ENCODE measurements around the gene TYW3. TPM values are rescaled to one million over a fixed set of nuclear protein-coding genes. Genes with fewer than 3 reads are reported as not detected.

The TYW3 gene
- total and polyA plus RNA-seq, 2 of the 13 experiments (the other 11 are each of a cell fraction or from before 2014, with no cell fraction given), result 17.6 to 45.8 TPM

- TF ChIP-seq, protein P1, sequence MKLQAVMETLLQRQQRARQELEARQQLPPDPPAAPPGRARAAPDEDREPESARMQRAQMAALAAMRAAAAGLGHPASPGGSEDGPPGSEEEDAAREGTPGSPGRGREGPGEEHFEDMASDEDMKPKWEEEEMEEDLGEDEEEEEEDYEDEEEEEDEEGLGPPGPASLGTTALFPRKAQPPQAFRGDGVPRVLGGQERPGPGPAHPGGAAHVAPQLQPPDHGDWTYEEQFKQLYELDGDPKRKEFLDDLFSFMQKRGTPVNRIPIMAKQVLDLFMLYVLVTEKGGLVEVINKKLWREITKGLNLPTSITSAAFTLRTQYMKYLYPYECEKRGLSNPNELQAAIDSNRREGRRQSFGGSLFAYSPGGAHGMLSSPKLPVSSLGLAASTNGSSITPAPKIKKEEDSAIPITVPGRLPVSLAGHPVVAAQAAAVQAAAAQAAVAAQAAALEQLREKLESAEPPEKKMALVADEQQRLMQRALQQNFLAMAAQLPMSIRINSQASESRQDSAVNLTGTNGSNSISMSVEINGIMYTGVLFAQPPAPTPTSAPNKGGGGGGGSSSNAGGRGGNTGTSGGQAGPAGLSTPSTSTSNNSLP (IDR thresholded peaks at IDR 0.05; ENCODE audit: low read depth, low read length), result peak; percentile 65; the same call in 1 of the 2 replicates
- no peak for TF ChIP-seq ZNF878 (CRISPR knock-in tag; IDR thresholded peaks at IDR 0.05)
- TF ChIP-seq, protein P2, sequence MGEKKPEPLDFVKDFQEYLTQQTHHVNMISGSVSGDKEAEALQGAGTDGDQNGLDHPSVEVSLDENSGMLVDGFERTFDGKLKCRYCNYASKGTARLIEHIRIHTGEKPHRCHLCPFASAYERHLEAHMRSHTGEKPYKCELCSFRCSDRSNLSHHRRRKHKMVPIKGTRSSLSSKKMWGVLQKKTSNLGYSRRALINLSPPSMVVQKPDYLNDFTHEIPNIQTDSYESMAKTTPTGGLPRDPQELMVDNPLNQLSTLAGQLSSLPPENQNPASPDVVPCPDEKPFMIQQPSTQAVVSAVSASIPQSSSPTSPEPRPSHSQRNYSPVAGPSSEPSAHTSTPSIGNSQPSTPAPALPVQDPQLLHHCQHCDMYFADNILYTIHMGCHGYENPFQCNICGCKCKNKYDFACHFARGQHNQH (CRISPR knock-in tag; IDR thresholded peaks at IDR 0.05), result 0 out of 2 replicates have a peak, but pooled peaks have one; percentile 52
These were observed 3.0 kb upstream of the TYW3 start (continued) for GRCh38 chr1:74729741-74730478.

DNA sequence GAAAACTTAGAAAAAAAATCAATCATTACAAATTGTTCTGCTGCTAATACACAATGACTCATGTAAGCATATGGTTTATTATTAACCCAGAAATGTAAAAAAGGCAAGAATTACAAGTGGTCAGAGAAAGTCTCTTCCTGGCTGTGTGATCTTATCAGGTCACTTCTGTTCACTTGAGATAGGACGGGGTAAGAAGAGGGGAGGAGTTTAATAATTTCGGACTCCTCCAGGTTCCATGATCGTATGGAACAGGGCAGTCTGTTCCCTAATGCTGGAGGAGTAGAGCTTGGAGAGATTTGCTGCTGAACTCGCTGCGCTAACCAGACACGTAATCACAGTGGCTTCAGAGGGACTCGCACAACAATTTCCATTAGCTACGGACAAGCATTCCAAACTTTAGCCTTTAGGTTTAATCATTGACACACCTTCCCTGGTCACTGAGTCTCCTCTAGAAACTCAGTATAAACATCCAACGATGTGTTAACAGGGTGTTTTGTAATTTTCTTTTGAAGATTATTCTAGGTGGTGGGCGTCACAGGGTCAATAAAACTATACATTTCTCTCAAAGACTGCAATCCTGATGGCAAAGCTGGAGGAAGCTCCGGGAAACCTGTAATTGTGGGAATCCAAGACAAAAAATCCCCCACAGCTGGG lies 1.4 kb upstream of the TYW3 start:
- H3K36me3 ChIP-seq (replicated peaks in 1 of 2; ENCODE audit: control insufficient read depth in 1 of 2, insufficient read depth in 2 of 2, low read length in 2 of 2), result peaks cover 4 to 13% of the 10 kb centered on the region in 2 experiments; a peak in 4 of 5 replicates
- H4K20me1 ChIP-seq (ENCODE audit: insufficient read depth, low read length), result no peaks in the 10 kb centered on the region; the same call in 1 of the 2 replicates
- DNase-seq (ENCODE audit: low spot score) (peak; percentile 92), FAIRE-seq (peak; percentile 71), ATAC-seq (peak; percentile 76)
- H3K27me3 ChIP-seq (ENCODE audit: control insufficient read depth in 1 of 2, insufficient read depth in 2 of 2, low read length in 2 of 2), result no peaks in the 10 kb centered on the region; a peak in 1 of 5 replicates
- ChIA-PET CTCF (ENCODE audit: low intra/inter-chr PET ratio, low total read pairs) (no interaction called here), POLR2A (interaction anchor here (0.7 to 2.6 kb wide), 9 partner anchors 9 to 29 kb away, joined by 3 to 11 read pairs (median 4); no protein-coding TSS in a partner anchor)
- H3K4me3 ChIP-seq (replicated peaks in 1 of 3; ENCODE audit: insufficient read depth in 1 of 3, low read depth in 2 of 3, low read length in 3 of 3), result peak overlapping the region; percentile 88 to 97 (median 92)
- in situ Hi-C loops (cut with HindIII; ENCODE audit: extremely low pct_ligation_motif_present, low pct_unique_long_range_greater_than_20kb) (no loop called here), intact Hi-C loops (cut with micrococcal nuclease; ENCODE audit: unreplicated experiment) (loop anchor here (5.0 kb wide), 1 partner anchor 534 kb away; the partner anchor contains the start of genes FPGT and LRRIQ3)
- peak overlapping the region; percentile 98 for H3K27ac ChIP-seq (ENCODE audit: extremely low read length, insufficient read depth, low read length)
- H3K79me2 ChIP-seq (ENCODE audit: insufficient read depth, low read length), result peaks cover 68% of the 10 kb centered on the region
- H3K4me2 ChIP-seq (ENCODE audit: low read depth, low read length), result peak overlapping the region; percentile 80
- H3K9ac ChIP-seq (ENCODE audit: insufficient read depth, low read depth, low read length), result peak overlapping the region; percentile 96
- peaks cover 7% of the 10 kb centered on the region for H3K9me3 ChIP-seq (ENCODE audit: low read length)
- no TSS peak for BruUV-seq (replicated peaks)
- WGBS (ENCODE audit: low lambda C conversion rate), result 3% methylated on average over 6 of the region's 11 CpGs
- H2AFZ ChIP-seq (ENCODE audit: low read length), result peak overlapping the region; percentile 68
- peaks cover 47% of the 10 kb centered on the region for H3K4me1 ChIP-seq (ENCODE audit: insufficient read depth, low read length)
- no peak for TF ChIP-seq ATF5 (CRISPR knock-in tag; IDR thresholded peaks at IDR 0.05; ENCODE audit: low read depth)
- TF ChIP-seq TCF7 (IDR thresholded peaks at IDR 0.05; ENCODE audit: low read depth), result 0 out of 2 replicates have a peak, but pooled peaks have one; percentile 10
- peak; percentile 52; the same call in 1 of the 2 replicates for TF ChIP-seq ATF3 (CRISPR knock-in tag; IDR thresholded peaks at IDR 0.05)
- TF ChIP-seq, protein P3, sequence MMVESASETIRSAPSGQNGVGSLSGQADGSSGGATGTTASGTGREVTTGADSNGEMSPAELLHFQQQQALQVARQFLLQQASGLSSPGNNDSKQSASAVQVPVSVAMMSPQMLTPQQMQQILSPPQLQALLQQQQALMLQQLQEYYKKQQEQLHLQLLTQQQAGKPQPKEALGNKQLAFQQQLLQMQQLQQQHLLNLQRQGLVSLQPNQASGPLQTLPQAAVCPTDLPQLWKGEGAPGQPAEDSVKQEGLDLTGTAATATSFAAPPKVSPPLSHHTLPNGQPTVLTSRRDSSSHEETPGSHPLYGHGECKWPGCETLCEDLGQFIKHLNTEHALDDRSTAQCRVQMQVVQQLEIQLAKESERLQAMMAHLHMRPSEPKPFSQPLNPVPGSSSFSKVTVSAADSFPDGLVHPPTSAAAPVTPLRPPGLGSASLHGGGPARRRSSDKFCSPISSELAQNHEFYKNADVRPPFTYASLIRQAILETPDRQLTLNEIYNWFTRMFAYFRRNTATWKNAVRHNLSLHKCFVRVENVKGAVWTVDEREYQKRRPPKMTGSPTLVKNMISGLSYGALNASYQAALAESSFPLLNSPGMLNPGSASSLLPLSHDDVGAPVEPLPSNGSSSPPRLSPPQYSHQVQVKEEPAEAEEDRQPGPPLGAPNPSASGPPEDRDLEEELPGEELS (CRISPR knock-in tag; IDR thresholded peaks at IDR 0.05), result peak; percentile 56; the same call in 1 of the 2 replicates
- no peak for TF ChIP-seq ATF1 (CRISPR knock-in tag; IDR thresholded peaks at IDR 0.05)

Measured in HepG2 (cell line).